HCT116 (cell line): ENCODE data around the gene FAM222B. TPM values are rescaled to one million over a fixed set of nuclear protein-coding genes. Genes with fewer than 3 reads are reported as not detected.

Experiments
- ATAC-seq: fragments of 200-7000 bp; cut with Tn5 transposase; 2 replicates; pipeline ENCODE4 v1.9.1; 2020; ENCODE audit warnings: mild to moderate bottlenecking, moderate library complexity
- BruUV-seq: library from RNA; stranded (reverse); fragments of 400-500 nt; replicated peaks from 2 replicates; lab custom pipeline; 2021; lab: Mats Ljungman, UMichigan
- CTCF ChIA-PET: fragments of 300-600 bp; sonication (Branson Sonifier 250); formaldehyde crosslinking; loops from one replicate; lab custom pipeline; 2021; ENCODE audit warnings: antibody characterized with exemption; lab: Charles Lee
- POLR2A ChIA-PET: fragments of 300-600, 350-600 bp; sonication (Branson Sonifier 250); formaldehyde crosslinking; loops from one replicate; lab custom pipeline; 2021; ENCODE audit warnings: antibody characterized with exemption; lab: Charles Lee
- RAD21 ChIA-PET, 2 experiments: fragments of 300-600 bp; sonication (Branson Sonifier 250); formaldehyde crosslinking; loops; one replicate each; lab custom pipeline; 2023; ENCODE audit warnings: low total read pairs in 2 of 2; ENCODE audit not compliant: uncharacterized antibody in 2 of 2, unreplicated experiment in 2 of 2, low non-redundant PET in 1 of 2; lab: Charles Lee
- DNase-seq: peaks from one replicate; pipeline ENCODE4 v3.0.0-alpha.2; 2010; ENCODE audit warnings: low read depth, low spot score
- H2AFZ ChIP-seq: fragments of 200-600 bp; shearing (Covaris generic), sonication (generic); 2 replicates; pipeline ENCODE4 v1.6.1; 2017; ENCODE audit warnings: low read depth, mixed run types, mixed read lengths, antibody characterized with exemption, low read length; ENCODE audit not compliant: poor library complexity, severe bottlenecking
- H3K27ac ChIP-seq: 2 replicates; pipeline ENCODE4 v1.5.1; 2012; ENCODE audit warnings: low read depth, low read length
- H3K27me3 ChIP-seq: fragments of 200-600 bp; sonication (generic); 2 replicates; pipeline ENCODE4 v1.6.1; 2016; ENCODE audit warnings: mixed run types, low read length, mixed read lengths; ENCODE audit not compliant: insufficient read depth
- H3K36me3 ChIP-seq, 2 experiments: fragments of 200-500 bp in 1 of 2; fragments of 200-600 bp in 1 of 2; sonication (Bioruptor generic) in 1 of 2; sonication (generic) in 1 of 2; 2 replicates each; pipeline versions ENCODE4 v1.5.1 to v1.6.1; 2014 to 2016; ENCODE audit warnings: low read length in 2 of 2, inconsistent platforms in 1 of 2, mixed read lengths in 1 of 2, mixed run types in 1 of 2; ENCODE audit not compliant: insufficient read depth in 2 of 2, control insufficient read depth in 1 of 2
- H3K4me1 ChIP-seq, 2 experiments: fragments of 200-600 bp in 1 of 2; sonication (generic) in 1 of 2; 2 replicates each; pipeline versions ENCODE4 v1.5.1 to v1.6.1; 2012 to 2017; ENCODE audit warnings: low read length in 2 of 2, inconsistent platforms in 1 of 2, mild to moderate bottlenecking in 1 of 2, mixed read lengths in 1 of 2, mixed run types in 1 of 2, moderate library complexity in 1 of 2; ENCODE audit not compliant: insufficient read depth in 2 of 2, control insufficient read depth in 1 of 2
- H3K4me2 ChIP-seq: fragments of 200-600 bp; sonication (generic); 2 replicates; pipeline ENCODE4 v1.6.1; 2017; ENCODE audit warnings: mixed run types, low read length, mixed read lengths
- H3K4me3 ChIP-seq, 2 experiments: fragments of 200-600 bp in 1 of 2; sonication (generic) in 1 of 2; replicated peaks in 1 of 2; 2 replicates each; pipeline ENCODE4 v1.5.1; 2011 to 2016; ENCODE audit warnings: low read length in 2 of 2, control low read depth in 1 of 2, low read depth in 1 of 2, mild to moderate bottlenecking in 1 of 2, mixed read lengths in 1 of 2, mixed run types in 1 of 2
- H3K79me2 ChIP-seq: fragments of 200-600 bp; sonication (generic); 2 replicates; pipeline ENCODE4 v1.6.1; 2017; ENCODE audit warnings: mild to moderate bottlenecking, mixed run types, low read length, moderate library complexity, mixed read lengths; ENCODE audit not compliant: insufficient read depth
- H3K9ac ChIP-seq: fragments of 200-600 bp; sonication (generic); 2 replicates; pipeline ENCODE4 v1.6.1; 2016; ENCODE audit warnings: low read length, mixed read lengths
- H3K9me2 ChIP-seq: fragments of 200-600 bp; sonication (generic), shearing (Covaris generic); 2 replicates; pipeline ENCODE4 v1.6.1; 2017; ENCODE audit warnings: mixed run types, mild to moderate bottlenecking, moderate library complexity; ENCODE audit not compliant: insufficient read depth
- H3K9me3 ChIP-seq, 2 experiments: fragments of 200-500 bp in 1 of 2; fragments of 200-600 bp in 1 of 2; sonication (Bioruptor generic) in 1 of 2; sonication (generic) in 1 of 2; 2 replicates each; pipeline ENCODE4 v1.6.1; 2014 to 2017; ENCODE audit warnings: low read length in 2 of 2, mixed read lengths in 2 of 2, inconsistent platforms in 1 of 2, low read depth in 1 of 2, mild to moderate bottlenecking in 1 of 2, mixed run types in 1 of 2, moderate library complexity in 1 of 2; ENCODE audit not compliant: control insufficient read depth in 1 of 2, insufficient read depth in 1 of 2
- H4K20me1 ChIP-seq: fragments of 200-600 bp; sonication (generic), shearing (Covaris generic); 2 replicates; pipeline ENCODE4 v1.6.1; 2017; ENCODE audit warnings: mixed run types, mild to moderate bottlenecking, moderate library complexity; ENCODE audit not compliant: insufficient read depth
- CEBPB ChIP-seq: IDR thresholded peaks from 2 replicates; pipeline ENCODE4 v1.6.1; 2012; ENCODE audit warnings: low read depth
- EGR1 ChIP-seq: IDR thresholded peaks from 2 replicates; pipeline ENCODE4 v1.6.1; 2012; ENCODE audit warnings: low read depth
- EZH2phosphoT487 ChIP-seq: fragments of 200-600 bp; IDR thresholded peaks from 2 replicates; pipeline ENCODE4 v1.6.1; 2018; ENCODE audit warnings: antibody characterized with exemption, borderline replicate concordance
- JUND ChIP-seq: IDR thresholded peaks from 2 replicates; pipeline ENCODE4 v1.6.1; 2012
- MAX ChIP-seq: IDR thresholded peaks from 2 replicates; pipeline ENCODE4 v1.6.1; 2012
- RAD21 ChIP-seq: IDR thresholded peaks from 2 replicates; pipeline ENCODE4 v1.6.1; 2012; ENCODE audit warnings: low read depth, mild to moderate bottlenecking
- SP1 ChIP-seq: IDR thresholded peaks from 2 replicates; pipeline ENCODE4 v1.6.1; 2012; ENCODE audit warnings: low read depth
- SRF ChIP-seq: IDR thresholded peaks from 2 replicates; pipeline ENCODE4 v1.6.1; 2012; ENCODE audit warnings: low read depth
- YY1 ChIP-seq: IDR thresholded peaks from 2 replicates; pipeline ENCODE4 v1.6.1; 2011; ENCODE audit warnings: low read length, low read depth, moderate library complexity, mild to moderate bottlenecking; ENCODE audit not compliant: insufficient replicate concordance; ENCODE audit errors: extremely low read depth
- ZNF274 ChIP-seq: fragments of 200-500 bp; sonication (Bioruptor generic); IDR thresholded peaks from 2 replicates; pipeline ENCODE4 v1.6.1; 2014; ENCODE audit warnings: mild to moderate bottlenecking, low read depth, low read length, inconsistent platforms
- intact Hi-C: fragments of 100-400 bp; cut with micrococcal nuclease; formaldehyde crosslinking; loops from 2 replicates; pipeline ENCODE4 v1.10.0; 2022
- total RNA-seq: library from RNA; stranded (reverse); gene quantifications from one replicate; pipeline ENCODE4 v1.2.1, GENCODE V29; 2021; ENCODE audit not compliant: unreplicated experiment
- TF ChIP-seq, protein P1 (sequence below): IDR thresholded peaks from 2 replicates; pipeline ENCODE4 v1.6.1; 2012

FAM222B gene
- total RNA-seq, 1 experiment from 2014 or later = 22.7 TPM

DNA sequence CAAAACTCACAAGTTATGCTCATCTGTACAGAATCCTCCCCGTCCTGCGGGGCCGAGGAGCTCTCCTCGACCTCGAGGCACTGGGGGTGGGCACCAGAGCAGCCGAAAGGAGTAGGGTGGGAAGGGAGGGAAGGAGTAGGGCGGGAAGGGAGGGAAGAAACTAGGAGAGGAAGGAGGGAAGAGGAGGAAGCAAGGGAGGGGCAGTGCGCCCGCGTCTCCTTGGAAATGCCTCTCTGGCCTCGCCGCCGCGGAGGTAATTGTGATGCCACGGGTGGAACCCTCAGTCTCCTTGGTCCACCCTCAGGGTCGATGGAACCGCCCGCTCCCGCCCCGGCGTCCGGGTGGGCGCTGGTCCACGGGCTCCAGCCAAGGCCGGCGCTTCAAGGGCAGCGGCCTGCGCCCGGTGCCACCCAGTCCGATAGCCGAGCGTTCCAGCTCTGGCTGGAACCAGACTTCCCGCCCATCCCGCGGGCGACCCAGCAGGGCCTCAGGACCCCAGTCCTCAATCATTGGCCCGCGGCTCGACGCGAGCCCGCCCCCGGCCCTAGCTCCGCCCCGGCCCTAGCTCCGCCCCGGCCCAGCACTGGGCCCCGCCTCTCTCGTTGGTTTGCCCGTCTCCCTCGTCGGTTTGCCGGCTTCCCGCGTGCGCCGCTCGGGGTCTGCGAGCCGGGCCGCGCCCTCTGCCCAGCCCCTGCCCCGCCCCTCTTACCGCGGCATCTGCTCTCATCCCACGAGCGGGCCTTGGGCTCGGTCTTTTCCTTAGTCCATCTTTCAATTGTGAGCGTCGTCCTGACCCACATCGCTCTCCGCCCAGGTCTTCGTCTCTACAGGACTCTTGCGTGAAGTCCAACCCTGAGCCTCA, 131.5 kb downstream of the FAM222B start (continued):
- TF ChIP-seq, protein P1, sequence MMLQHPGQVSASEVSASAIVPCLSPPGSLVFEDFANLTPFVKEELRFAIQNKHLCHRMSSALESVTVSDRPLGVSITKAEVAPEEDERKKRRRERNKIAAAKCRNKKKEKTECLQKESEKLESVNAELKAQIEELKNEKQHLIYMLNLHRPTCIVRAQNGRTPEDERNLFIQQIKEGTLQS = no peak
- TF ChIP-seq EGR1 (no peak), YY1 (no peak), EZH2phosphoT487 (no peak), CEBPB (no peak)

GRCh38 chr17:28707339-28707720, 135.3 kb downstream of the FAM222B start:
- no peak for TF ChIP-seq SRF
- no peak for TF ChIP-seq JUND
- no peak for TF ChIP-seq SP1
- TF ChIP-seq ZNF274 = no peak
- no peak for TF ChIP-seq EGR1
- no peak for TF ChIP-seq MAX
- TF ChIP-seq RAD21 = no peak
- Histone ChIP-seq H3K9me3 (no peaks in the 10 kb centered on the region), H3K27me3 (no peaks in the 10 kb centered on the region), H4K20me1 (no peaks in the 10 kb centered on the region), H3K4me1 (peaks cover 9 to 16% of the 10 kb centered on the region in 2 experiments), H3K27ac (no peak overlapping the region), H3K9ac (no peak overlapping the region), H3K4me2 (no peak overlapping the region), H3K36me3 (peaks cover 4 to 6% of the 10 kb centered on the region in 2 experiments; a peak in 3 of 4 replicates), H2AFZ (no peak overlapping the region), H3K9me2 (no peaks in the 10 kb centered on the region), H3K4me3 (no peak overlapping the region), H3K79me2 (no peaks in the 10 kb centered on the region)
- CTCF ChIA-PET = no interaction called here
- ATAC-seq (no peak), DNase-seq (no peak)
- intact Hi-C loops = no loop called here
- POLR2A ChIA-PET = interaction anchor here (1.1 kb wide), 1 partner anchor 12 kb away, joined by 4 read pairs; the partner anchor contains the start of gene RPL23A
- RAD21 ChIA-PET = no interaction called here
- no TSS peak for BruUV-seq
